ENCODE measurements around the gene PTPRD.

Gene PTPRD

DNA sequence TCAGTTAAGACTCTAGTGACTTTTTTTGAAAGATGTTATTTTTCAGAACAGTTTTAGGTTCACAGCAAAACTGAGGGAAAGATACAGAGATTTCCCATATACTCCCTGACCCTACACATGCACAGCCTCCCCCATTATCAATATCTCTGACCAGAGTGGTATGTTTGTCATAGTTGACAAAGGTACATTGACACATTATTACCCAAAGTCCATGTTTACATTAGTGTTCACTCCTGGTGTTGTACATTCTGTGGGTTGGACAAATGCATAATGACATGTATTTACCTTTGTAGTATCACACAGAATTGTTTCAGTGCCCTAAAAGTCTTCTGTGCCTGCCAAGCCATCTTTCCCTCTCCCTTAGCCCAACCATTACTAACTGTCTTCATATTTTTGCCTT, 2342.6 kb downstream of the PTPRD start:
- Histone ChIP-seq H3K9me3 (ENCODE audit: insufficient read depth, low read length) (peaks cover 11% of the 10 kb centered on the region; the same call in 1 of the 2 replicates), H3K4me1 (ENCODE audit: insufficient read depth, insufficient read length) (no peaks in the 10 kb centered on the region), H3K27me3 (ENCODE audit: insufficient read depth, insufficient read length) (no peaks in the 10 kb centered on the region), H3K9ac (ENCODE audit: insufficient read length, low read depth) (no peak overlapping the region), H3K36me3 (ENCODE audit: insufficient read depth, insufficient read length, low read length) (no peaks in the 10 kb centered on the region), H3K4me3 (ENCODE audit: insufficient read length, low read depth) (no peak overlapping the region)
- TF ChIP-seq YY1 (IDR thresholded peaks at IDR 0.05; ENCODE audit: insufficient read depth, insufficient read length) (no peak), SUZ12 (IDR thresholded peaks at IDR 0.05; ENCODE audit: extremely low read depth, insufficient read depth, insufficient read length) (no peak), ZNF274 (IDR thresholded peaks at IDR 0.05; ENCODE audit: low read depth, low read length) (no peak)
- DNase-seq (ENCODE audit: low read depth, low spot score) = no peak

DNA sequence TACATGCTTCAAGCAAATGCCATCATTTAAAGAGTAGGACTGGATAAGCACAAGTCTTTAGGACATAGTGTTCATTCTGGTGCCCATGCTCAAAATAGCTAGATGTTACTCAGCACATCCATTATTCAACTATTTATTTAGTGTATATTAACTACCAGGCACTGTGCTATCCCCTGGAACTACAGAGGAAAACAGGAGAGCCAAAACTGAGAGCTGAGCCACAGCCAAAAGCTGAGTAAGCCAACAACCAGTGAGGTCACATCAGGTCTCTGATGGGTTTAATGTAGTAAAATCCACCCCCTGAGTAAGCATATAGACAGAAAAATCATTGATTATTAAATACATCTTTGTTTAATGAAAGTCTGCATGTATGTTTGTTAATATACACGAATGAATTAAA, 2343.9 kb downstream of the PTPRD start:
- Histone ChIP-seq H3K27me3 (ENCODE audit: insufficient read depth, insufficient read length) (no peaks in the 10 kb centered on the region), H3K4me1 (ENCODE audit: insufficient read depth, insufficient read length) (no peaks in the 10 kb centered on the region), H3K9ac (ENCODE audit: insufficient read length, low read depth) (no peak overlapping the region), H3K4me3 (ENCODE audit: insufficient read length, low read depth) (no peak overlapping the region), H3K36me3 (ENCODE audit: insufficient read depth, insufficient read length, low read length) (no peaks in the 10 kb centered on the region), H3K9me3 (ENCODE audit: insufficient read depth, low read length) (no peaks in the 10 kb centered on the region)
- DNase-seq (ENCODE audit: low read depth, low spot score) = no peak
- TF ChIP-seq SUZ12 (IDR thresholded peaks at IDR 0.05; ENCODE audit: extremely low read depth, insufficient read depth, insufficient read length) = no peak
- TF ChIP-seq ZNF274 (IDR thresholded peaks at IDR 0.05; ENCODE audit: low read depth, low read length) = no peak
- TF ChIP-seq YY1 (IDR thresholded peaks at IDR 0.05; ENCODE audit: insufficient read depth, insufficient read length) = no peak

DNA sequence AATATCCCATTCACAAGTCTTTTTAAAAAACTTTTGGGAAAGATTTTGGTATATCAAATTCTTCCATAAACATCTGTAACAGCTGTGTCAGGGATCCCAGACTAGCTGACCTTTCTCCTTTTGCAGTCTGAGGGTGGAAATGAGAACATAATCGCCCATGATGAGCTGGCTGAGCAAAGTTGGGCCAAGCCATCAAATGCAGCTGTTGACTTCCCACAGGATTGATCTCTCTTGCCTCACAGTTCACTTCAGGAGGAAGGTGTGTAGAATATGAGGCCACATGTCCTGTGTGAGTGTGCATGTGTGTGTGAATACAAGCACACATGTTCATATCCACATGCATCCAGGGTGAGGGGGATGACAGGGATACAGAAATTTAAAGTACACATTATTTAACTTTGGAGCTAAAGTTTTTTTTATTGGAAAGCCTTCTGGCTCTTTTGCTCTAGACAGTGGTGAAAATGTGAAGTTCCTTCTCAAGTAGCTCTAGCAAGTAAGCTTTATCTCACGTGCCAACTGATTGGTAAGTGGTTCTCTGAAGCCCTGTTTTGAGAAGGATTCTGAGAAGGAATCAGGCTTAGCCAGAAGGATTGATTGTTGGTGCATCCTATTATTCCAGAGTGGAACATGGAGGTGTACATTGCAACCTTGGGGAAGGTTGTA, 2344.5 kb downstream of the PTPRD start:
- Histone ChIP-seq H3K36me3 (ENCODE audit: insufficient read depth, insufficient read length, low read length) (no peaks in the 10 kb centered on the region), H3K4me3 (ENCODE audit: insufficient read length, low read depth) (no peak overlapping the region), H3K4me1 (ENCODE audit: insufficient read depth, insufficient read length) (no peaks in the 10 kb centered on the region), H3K9ac (ENCODE audit: insufficient read length, low read depth) (no peak overlapping the region), H3K9me3 (ENCODE audit: insufficient read depth, low read length) (no peaks in the 10 kb centered on the region), H3K27me3 (ENCODE audit: insufficient read depth, insufficient read length) (no peaks in the 10 kb centered on the region)
- TF ChIP-seq ZNF274 (IDR thresholded peaks at IDR 0.05; ENCODE audit: low read depth, low read length) (no peak), SUZ12 (IDR thresholded peaks at IDR 0.05; ENCODE audit: extremely low read depth, insufficient read depth, insufficient read length) (no peak), YY1 (IDR thresholded peaks at IDR 0.05; ENCODE audit: insufficient read depth, insufficient read length) (no peak)
- DNase-seq (ENCODE audit: low read depth, low spot score) = no peak

DNA sequence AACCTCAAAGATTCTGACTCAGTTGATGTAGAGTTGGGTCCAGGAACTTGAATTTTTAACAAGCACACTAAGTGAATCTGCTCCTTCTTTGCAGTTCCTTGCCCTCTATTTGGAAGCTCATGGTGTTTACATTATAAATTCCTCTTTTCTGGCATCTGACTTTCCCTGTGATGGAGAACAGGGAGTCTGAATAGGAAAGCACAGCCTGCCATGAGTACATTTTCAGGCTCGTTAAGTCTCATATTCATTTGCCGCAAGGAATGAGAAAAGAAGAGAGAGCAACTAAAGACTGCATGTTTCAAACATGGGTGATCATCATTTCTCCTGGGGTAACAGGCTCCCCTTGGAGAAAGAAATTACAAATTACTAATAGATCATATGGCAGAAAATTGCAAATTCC, 2345.2 kb downstream of the PTPRD start:
- Histone ChIP-seq H3K4me1 (ENCODE audit: insufficient read depth, insufficient read length) (no peaks in the 10 kb centered on the region), H3K9me3 (ENCODE audit: insufficient read depth, low read length) (no peaks in the 10 kb centered on the region), H3K4me3 (ENCODE audit: insufficient read length, low read depth) (no peak overlapping the region), H3K27me3 (ENCODE audit: insufficient read depth, insufficient read length) (no peaks in the 10 kb centered on the region), H3K9ac (ENCODE audit: insufficient read length, low read depth) (no peak overlapping the region), H3K36me3 (ENCODE audit: insufficient read depth, insufficient read length, low read length) (no peaks in the 10 kb centered on the region)
- DNase-seq (ENCODE audit: low read depth, low spot score) = no peak
- TF ChIP-seq SUZ12 (IDR thresholded peaks at IDR 0.05; ENCODE audit: extremely low read depth, insufficient read depth, insufficient read length) (no peak), YY1 (IDR thresholded peaks at IDR 0.05; ENCODE audit: insufficient read depth, insufficient read length) (no peak)

DNA sequence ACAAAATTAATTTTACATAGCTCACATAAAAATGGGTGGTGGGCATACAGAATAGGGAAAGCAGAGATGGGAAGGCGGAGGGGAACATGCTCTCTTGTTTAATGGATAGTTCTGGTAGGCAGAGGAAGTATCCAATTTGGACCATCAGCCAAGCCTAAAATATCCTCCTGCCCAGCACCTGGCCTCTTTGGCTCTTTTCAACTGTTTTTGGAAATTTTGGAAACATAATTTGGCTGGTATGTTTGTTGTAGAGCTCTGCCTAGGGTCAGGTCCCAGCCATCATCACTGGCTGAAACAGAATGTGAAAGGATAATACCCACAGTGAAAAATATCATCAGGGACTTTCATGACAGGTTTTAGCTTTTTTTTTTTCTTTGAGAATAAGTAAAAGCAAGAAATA, 2345.9 kb downstream of the PTPRD start:
- H3K36me3 ChIP-seq (ENCODE audit: insufficient read depth, insufficient read length, low read length) = no peaks in the 10 kb centered on the region
- TF ChIP-seq ZNF274 (IDR thresholded peaks at IDR 0.05; ENCODE audit: low read depth, low read length) (no peak), YY1 (IDR thresholded peaks at IDR 0.05; ENCODE audit: insufficient read depth, insufficient read length) (no peak), SUZ12 (IDR thresholded peaks at IDR 0.05; ENCODE audit: extremely low read depth, insufficient read depth, insufficient read length) (no peak)
- H3K9ac ChIP-seq (ENCODE audit: insufficient read length, low read depth) = no peak overlapping the region
- no peaks in the 10 kb centered on the region for H3K9me3 ChIP-seq (ENCODE audit: insufficient read depth, low read length)
- no peak for DNase-seq (ENCODE audit: low read depth, low spot score)
- no peaks in the 10 kb centered on the region for H3K27me3 ChIP-seq (ENCODE audit: insufficient read depth, insufficient read length)
- H3K4me3 ChIP-seq (ENCODE audit: insufficient read length, low read depth) = no peak overlapping the region
- H3K4me1 ChIP-seq (ENCODE audit: insufficient read depth, insufficient read length) = no peaks in the 10 kb centered on the region

DNA sequence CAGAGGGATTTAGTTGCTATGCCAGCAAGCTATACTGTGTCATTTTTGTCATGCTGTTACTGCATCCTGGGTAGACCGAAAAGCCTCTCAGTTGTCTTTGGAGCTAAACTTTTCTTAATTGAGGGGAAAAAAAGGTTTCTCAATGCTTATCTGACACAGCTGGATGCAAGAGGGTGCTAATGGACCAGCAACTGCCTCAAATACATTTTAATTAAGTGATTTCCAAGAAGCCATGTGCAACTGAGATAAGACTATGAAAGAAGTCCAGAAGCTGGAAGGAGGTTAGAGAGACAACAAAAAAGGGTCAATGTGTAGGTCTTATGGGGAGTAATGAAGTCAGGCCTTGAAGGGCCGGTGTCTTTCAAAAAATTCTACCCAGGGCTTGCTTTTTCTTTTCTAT, 2347.5 kb downstream of the PTPRD start:
- Histone ChIP-seq H3K9me3 (ENCODE audit: insufficient read depth, low read length) (no peaks in the 10 kb centered on the region), H3K4me1 (ENCODE audit: insufficient read depth, insufficient read length) (no peaks in the 10 kb centered on the region), H3K36me3 (ENCODE audit: insufficient read depth, insufficient read length, low read length) (no peaks in the 10 kb centered on the region), H3K4me3 (ENCODE audit: insufficient read length, low read depth) (no peak overlapping the region), H3K9ac (ENCODE audit: insufficient read length, low read depth) (no peak overlapping the region), H3K27me3 (ENCODE audit: insufficient read depth, insufficient read length) (no peaks in the 10 kb centered on the region)
- DNase-seq (ENCODE audit: low read depth, low spot score) = no peak
- TF ChIP-seq SUZ12 (IDR thresholded peaks at IDR 0.05; ENCODE audit: extremely low read depth, insufficient read depth, insufficient read length) = no peak
- no peak for TF ChIP-seq YY1 (IDR thresholded peaks at IDR 0.05; ENCODE audit: insufficient read depth, insufficient read length)
- TF ChIP-seq ZNF274 (IDR thresholded peaks at IDR 0.05; ENCODE audit: low read depth, low read length) = no peak
